Suprapubic skin (tissue), 4 donors: ENCODE measurements around the gene DES. TPM values are rescaled to one million over a fixed set of nuclear protein-coding genes. Genes with fewer than 3 reads are reported as not detected.

Experiments
- DNase-seq, 2 donors: peaks; one replicate each; pipeline ENCODE4 v3.0.0-alpha.2; 2019; ENCODE audit warnings: low spot score in 2 of 2
- H3K27ac ChIP-seq: fragments of 200-600 bp; sonication (generic); one replicate; pipeline ENCODE4 v1.5.1; 2019
- H3K27me3 ChIP-seq: fragments of 200-600 bp; sonication (generic); one replicate; pipeline ENCODE4 v1.5.1; 2019
- H3K36me3 ChIP-seq: fragments of 200-600 bp; sonication (generic); one replicate; pipeline ENCODE4 v1.5.1; 2019
- H3K4me1 ChIP-seq: fragments of 200-600 bp; sonication (generic); one replicate; pipeline ENCODE4 v1.5.1; 2019
- H3K4me3 ChIP-seq: fragments of 200-600 bp; sonication (generic); one replicate; pipeline ENCODE4 v1.5.1; 2019; ENCODE audit warnings: mild to moderate bottlenecking
- H3K9me3 ChIP-seq: fragments of 200-600 bp; sonication (generic); one replicate; pipeline ENCODE4 v1.5.1; 2019
- CTCF ChIP-seq, 2 donors: fragments of 200-600 bp in 1 of 2; fragments of 450-650 bp in 1 of 2; sonication (generic) in 1 of 2; IDR thresholded peaks; one replicate each; pipeline ENCODE4 v1.5.1; 2016 to 2019; ENCODE audit warnings: antibody characterized with exemption in 2 of 2, mild to moderate bottlenecking in 1 of 2, moderate library complexity in 1 of 2
- EP300 ChIP-seq: sonication (generic); formaldehyde crosslinking; IDR thresholded peaks from one replicate; pipeline ENCODE4 v1.6.1; 2017; ENCODE audit warnings: antibody characterized with exemption
- POLR2A ChIP-seq, 2 donors: fragments of 450-650 bp; IDR thresholded peaks; one replicate each; pipeline ENCODE4 v1.6.1; 2017; ENCODE audit warnings: antibody characterized with exemption in 2 of 2, mild to moderate bottlenecking in 2 of 2, moderate library complexity in 2 of 2
- POLR2AphosphoS5 ChIP-seq, 3 donors: sonication (generic); formaldehyde crosslinking; IDR thresholded peaks; one replicate each; pipeline ENCODE4 v1.6.1; 2017; ENCODE audit warnings: antibody characterized with exemption in 3 of 3
- WGBS: methylation state at CpG from one replicate; pipeline ENCODE4 v1.1.5; 2018; 5-methylcytosine and 5-hydroxymethylcytosine counted together
- total RNA-seq, 4 donors: library from RNA; depleted of rRNA; stranded (reverse); fragments of >200 nt; gene quantifications; one replicate each; pipeline ENCODE4 v1.1.0, GENCODE V29; 2016

Gene DES
- total RNA-seq: 100 to 1,000 TPM in 1 of 4 donors, 10 to 100 TPM in 3; 11.4 to 100 (median 35.6) TPM

- no peak within 1 kb of the TSS for H3K27ac ChIP-seq
- H3K9me3 ChIP-seq: no peaks in the 10 kb centered on the region
- peaks cover 41% of the 10 kb centered on the region for H3K27me3 ChIP-seq
- WGBS: 4% methylated on average over 9 of the region's 98 CpGs
- peaks cover 9% of the 10 kb centered on the region for H3K4me1 ChIP-seq
- TF ChIP-seq POLR2A (IDR thresholded peaks at IDR 0.05): no peak
- TF ChIP-seq EP300: peak; percentile 77
- H3K4me3 ChIP-seq: peak within 1 kb of the TSS; percentile 31
- no peaks in the 10 kb centered on the region for H3K36me3 ChIP-seq
- DNase-seq: no peak
Measured at GRCh38 chr2:219418155-219419011, at the start of gene DES. DES (plus strand) TSS chr2:219418377; CDS start chr2:219418463, 86 bp downstream.

DNA sequence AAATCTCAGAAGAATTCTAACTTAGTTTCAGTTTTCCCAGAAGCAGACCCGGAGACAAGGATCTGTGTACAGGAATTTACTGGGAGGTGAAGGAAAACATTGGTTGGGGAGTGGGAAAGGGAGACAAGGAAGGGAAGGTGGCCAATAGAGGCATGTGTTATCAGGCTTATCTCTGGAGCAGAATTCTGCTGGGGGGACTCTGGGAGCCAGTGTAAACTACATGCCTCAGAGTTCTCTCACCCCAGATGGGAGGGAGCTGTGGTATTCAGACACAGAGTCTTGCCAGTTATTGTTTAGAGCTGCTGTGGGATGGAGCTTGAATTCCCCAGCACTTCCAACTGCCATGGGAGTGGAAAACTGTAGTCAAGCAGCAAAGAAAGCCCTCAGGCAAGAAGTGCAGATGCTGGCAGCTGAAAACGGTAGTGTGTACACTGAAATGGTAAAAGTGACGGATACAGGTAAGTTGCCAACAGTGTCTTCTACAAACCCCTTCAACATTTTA lies 49.4 kb upstream of the DES start:
- 32% methylated on average over 3 of the region's 3 CpGs for WGBS
- peak overlapping the region; percentile 65 for H3K27ac ChIP-seq
- H3K4me3 ChIP-seq: no peak overlapping the region
- no peak for DNase-seq
- H3K4me1 ChIP-seq: peaks cover 14% of the 10 kb centered on the region
- H3K27me3 ChIP-seq: no peaks in the 10 kb centered on the region
- H3K36me3 ChIP-seq: peaks cover 6% of the 10 kb centered on the region
- no peaks in the 10 kb centered on the region for H3K9me3 ChIP-seq
- TF ChIP-seq POLR2A (IDR thresholded peaks at IDR 0.05) (no peak), EP300 (no peak), POLR2AphosphoS5 (IDR thresholded peaks at IDR 0.05) (no peak), CTCF (IDR thresholded peaks at IDR 0.05) (no peak)

- no peak for DNase-seq
- no peak for TF ChIP-seq CTCF (IDR thresholded peaks at IDR 0.05)
- TF ChIP-seq POLR2AphosphoS5 (IDR thresholded peaks at IDR 0.05): no peak
- no peak for TF ChIP-seq EP300
- no peak for TF ChIP-seq POLR2A (IDR thresholded peaks at IDR 0.05)
- Histone ChIP-seq H3K27ac (peak overlapping the region; percentile 65), H3K9me3 (no peaks in the 10 kb centered on the region), H3K4me3 (no peak overlapping the region), H3K27me3 (no peaks in the 10 kb centered on the region), H3K4me1 (peaks cover 14% of the 10 kb centered on the region), H3K36me3 (peaks cover 13% of the 10 kb centered on the region)
- WGBS: 33% methylated on average over 1 of the region's 2 CpGs
Measured at GRCh38 chr2:219369447-219369861, 48.7 kb upstream of the DES start.

- Histone ChIP-seq H3K27me3 (no peaks in the 10 kb centered on the region), H3K4me3 (no peak overlapping the region), H3K36me3 (peaks cover 65% of the 10 kb centered on the region), H3K9me3 (no peaks in the 10 kb centered on the region), H3K4me1 (no peaks in the 10 kb centered on the region), H3K27ac (no peak overlapping the region)
- DNase-seq: no peak
- TF ChIP-seq POLR2AphosphoS5 (IDR thresholded peaks at IDR 0.05): no peak
- no peak for TF ChIP-seq CTCF (IDR thresholded peaks at IDR 0.05)
- 92% methylated on average over 13 of the region's 13 CpGs for WGBS
Measured at GRCh38 chr2:219378163-219378851, 39.9 kb upstream of the DES start.

DNA sequence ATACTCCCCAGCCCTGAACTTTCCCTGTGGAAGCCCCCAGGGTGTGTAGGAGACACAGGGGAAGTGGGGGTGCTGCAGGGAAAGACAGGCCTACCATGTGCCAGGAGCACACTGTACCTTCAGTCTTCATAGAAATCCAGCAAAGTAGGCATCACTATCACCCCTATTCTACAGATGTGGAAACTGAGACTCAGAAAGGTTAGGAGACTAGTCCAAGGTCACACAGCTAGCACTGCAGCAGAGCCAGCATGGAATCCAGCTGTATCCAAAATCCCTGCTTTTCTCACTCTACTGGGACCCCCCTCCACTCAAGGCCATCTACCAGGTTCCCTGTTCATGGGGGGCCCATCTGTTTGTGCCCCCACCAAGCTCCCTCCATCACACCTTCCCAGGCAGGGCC lies 37.3 kb upstream of the DES start:
- Histone ChIP-seq H3K4me1 (no peaks in the 10 kb centered on the region), H3K4me3 (no peak overlapping the region), H3K9me3 (no peaks in the 10 kb centered on the region), H3K36me3 (peaks cover 73% of the 10 kb centered on the region), H3K27ac (no peak overlapping the region), H3K27me3 (no peaks in the 10 kb centered on the region)
- DNase-seq: no peak
- TF ChIP-seq POLR2A (IDR thresholded peaks at IDR 0.05): no peak
- no peak for TF ChIP-seq CTCF (IDR thresholded peaks at IDR 0.05)
- TF ChIP-seq EP300: no peak
- no peak for TF ChIP-seq POLR2AphosphoS5 (IDR thresholded peaks at IDR 0.05)
